CD4-positive, alpha-beta T cell treated with Interleukin-15 for 1 hour (primary cell): ENCODE results near the gene GALK1.
"Not testable (repeated sequence)": the region's sequence is repeated elsewhere in the genome, so short reads cannot be mapped to it uniquely, and the experiment has no call there.

Experiments used
- DNase-seq: peaks from one replicate; pipeline ENCODE4 v3.0.0-alpha.2; 2020

GALK1 gene

GRCh38 chr17:75783803-75784472 is 18.9 kb upstream of the GALK1 start:
- peak; percentile 17 for DNase-seq

DNA sequence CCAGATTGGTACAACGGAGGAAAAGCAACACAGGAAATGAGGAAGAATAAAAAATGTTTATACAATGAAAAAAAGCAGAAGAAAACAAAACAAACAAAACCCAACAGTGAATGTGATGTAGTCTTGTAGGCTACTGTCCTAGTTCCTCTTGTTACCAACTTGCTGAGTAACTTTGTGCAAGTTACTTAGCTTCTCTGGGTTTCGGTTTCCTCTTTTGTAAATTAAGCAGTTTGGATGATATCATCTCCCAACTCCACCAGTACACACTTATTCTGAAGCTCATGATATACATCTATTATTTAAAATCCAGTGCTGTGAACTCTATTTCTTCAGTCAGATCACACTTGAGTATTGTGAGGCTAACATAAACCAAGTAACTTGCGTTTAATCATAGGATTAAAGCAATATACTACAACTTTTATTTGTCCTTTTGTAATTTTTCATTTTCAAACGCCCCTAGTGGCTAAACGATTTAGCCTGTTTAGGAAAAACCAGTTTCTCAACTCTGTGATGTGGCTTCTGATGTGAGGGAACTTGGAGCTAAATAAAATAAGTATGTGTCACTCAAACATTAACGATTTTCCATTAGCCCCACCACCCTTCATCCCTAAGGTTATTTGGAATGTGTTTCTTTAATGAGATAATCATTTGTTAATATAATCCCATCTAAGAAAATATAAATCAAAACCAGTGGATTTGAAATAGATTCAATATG is 18.2 kb upstream of the GALK1 start:
- DNase-seq = no peak

- DNase-seq = no peak
Measured at GRCh38 chr17:75779987-75780889, 15.2 kb upstream of the GALK1 start.

- DNase-seq = peak; percentile 99
Measured at GRCh38 chr17:75779250-75779986, 14.4 kb upstream of the GALK1 start.

GRCh38 chr17:75778861-75779249 is 13.9 kb upstream of the GALK1 start:
- no peak for DNase-seq

DNA sequence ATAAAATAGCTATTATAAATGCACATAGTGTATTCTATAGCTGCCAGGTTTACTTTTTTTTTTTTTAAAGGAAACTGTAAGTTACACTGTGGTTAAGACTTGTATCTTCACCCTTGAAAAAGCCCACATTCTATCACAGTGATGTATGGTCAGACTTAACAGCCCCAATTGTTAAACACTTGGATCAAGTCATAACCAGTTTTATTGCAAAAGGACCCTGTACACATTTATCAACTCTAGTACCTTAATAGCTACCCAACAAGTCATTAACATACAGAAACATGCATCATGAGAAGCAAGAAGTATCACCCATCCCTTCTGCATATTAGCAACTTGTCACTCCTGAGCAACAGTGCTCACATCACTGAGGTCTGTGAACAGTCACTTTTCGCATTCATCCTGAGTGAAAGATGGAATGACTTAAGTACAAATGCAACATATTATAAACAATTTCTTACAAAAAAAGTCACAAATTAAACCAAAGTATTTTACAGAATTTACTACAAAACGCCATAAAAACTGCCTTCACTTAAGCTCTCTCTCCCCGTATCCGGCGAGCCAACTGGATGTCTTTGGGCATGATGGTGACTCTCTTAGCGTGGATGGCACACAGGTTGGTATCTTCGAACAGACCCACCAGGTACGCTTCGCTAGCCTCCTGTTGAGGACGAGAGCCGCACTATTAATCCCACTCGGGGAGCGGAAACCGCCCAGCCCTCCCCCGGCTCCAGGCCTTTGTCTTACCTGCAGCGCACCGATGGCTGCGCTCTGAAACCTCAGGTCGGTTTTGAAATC is 13.3 kb upstream of the GALK1 start:
- not testable (repeated sequence) for DNase-seq

DNA sequence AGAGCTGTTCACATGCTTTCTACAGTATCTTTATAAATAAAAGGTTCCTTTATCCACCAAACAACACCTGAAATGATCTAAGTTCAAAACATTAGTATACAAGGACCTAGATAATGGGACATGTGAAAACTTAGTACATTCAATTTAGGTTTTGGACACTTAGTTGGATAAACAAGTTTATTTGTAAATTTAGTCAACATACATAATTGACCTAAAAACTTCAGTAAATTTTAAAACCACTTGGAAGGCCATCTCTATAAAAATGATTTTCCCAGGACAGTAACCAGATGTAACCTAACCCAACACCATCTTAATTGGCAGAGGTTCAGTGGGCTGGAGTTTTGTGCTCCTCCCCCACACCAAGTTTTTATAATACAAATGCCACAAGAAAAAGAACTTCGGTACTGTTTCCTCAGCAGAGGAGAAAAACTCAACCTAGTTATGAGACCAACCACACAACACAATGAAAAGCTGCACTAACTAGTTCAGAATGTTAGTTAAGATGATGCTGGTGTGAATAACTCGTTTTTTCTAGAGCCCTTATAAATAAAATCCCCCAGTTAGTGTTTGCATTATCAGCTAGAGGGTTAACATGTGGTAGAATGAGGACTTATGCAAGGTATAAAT is 12.4 kb upstream of the GALK1 start:
- DNase-seq = no peak

DNA sequence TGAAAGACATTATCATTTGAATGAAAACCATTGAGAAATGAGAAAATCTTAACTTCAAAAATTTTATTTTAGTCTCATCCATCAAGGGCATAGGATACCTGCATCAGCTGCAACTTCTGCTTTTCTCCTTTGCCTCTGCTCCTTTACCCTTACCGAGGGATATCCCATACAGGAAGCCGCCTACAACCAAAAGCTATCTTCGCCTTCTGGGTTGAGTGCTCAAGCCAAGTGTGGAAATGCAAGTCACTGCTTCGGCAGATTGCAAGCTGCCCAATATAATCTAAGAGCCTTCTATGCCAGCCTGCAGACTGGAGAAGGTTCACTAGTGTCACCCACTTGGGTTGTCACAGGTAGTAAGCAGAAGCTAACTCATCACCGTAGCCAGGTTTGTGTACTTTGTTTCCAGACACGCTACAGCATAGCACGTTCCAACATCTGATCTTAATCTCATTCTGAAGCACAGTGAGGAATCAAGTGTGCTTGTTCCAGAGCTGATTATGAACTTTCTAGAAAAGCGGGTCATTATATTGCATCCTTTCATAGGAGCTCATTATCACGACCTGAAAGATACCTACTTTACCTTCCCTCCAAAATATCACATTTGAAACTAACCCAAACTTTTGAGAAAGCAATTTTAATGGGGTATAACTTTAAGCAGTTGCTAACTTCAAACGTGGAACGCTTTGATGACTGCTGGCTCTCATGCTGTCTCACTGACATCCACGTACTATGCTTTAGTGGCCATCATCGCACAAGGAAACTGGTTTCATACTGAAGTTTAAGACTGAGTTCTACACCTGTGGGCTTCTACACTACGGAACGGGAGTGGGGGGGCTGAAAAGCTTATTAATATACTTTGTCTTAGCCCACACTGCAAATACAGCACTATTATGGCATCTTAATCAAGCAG is 11.6 kb upstream of the GALK1 start:
- DNase-seq = peak; percentile 58

- no peak for DNase-seq
Measured at GRCh38 chr17:75774991-75775668, 10.1 kb upstream of the GALK1 start.

- DNase-seq = no peak
Measured at GRCh38 chr17:75774471-75774990, 9.5 kb upstream of the GALK1 start.

DNA sequence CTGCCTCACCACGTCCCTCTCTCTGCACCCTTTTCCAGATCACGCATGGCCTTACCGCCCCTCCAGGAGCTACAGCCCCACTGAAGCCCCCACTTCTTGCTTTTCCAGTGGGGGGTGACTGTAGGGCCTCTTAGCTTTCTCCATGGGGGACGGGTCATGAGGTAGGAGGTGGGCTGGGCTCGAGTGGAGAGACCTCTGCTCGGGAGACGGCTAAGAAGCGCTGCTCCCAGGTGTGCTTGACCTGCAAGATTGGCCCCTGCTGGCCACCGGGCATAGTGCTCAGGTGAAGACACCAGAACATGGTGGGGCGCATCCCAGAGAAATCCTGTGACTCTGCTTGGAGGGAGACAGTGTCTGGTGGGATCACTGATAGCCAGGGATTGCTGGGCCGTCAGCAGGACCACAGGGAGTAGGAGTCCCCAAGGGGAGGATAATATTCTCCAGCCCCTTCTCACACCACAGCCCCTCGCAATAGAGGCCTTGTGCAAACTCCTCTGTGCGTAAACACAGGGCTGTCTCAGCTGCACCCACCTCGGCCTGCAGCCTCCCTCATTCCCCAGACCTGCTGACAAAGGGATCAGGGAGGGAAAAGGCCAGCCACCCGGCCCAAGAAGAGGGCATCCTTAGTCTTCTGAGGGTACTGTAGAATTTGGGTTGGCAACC is 8.9 kb upstream of the GALK1 start:
- DNase-seq = no peak

DNA sequence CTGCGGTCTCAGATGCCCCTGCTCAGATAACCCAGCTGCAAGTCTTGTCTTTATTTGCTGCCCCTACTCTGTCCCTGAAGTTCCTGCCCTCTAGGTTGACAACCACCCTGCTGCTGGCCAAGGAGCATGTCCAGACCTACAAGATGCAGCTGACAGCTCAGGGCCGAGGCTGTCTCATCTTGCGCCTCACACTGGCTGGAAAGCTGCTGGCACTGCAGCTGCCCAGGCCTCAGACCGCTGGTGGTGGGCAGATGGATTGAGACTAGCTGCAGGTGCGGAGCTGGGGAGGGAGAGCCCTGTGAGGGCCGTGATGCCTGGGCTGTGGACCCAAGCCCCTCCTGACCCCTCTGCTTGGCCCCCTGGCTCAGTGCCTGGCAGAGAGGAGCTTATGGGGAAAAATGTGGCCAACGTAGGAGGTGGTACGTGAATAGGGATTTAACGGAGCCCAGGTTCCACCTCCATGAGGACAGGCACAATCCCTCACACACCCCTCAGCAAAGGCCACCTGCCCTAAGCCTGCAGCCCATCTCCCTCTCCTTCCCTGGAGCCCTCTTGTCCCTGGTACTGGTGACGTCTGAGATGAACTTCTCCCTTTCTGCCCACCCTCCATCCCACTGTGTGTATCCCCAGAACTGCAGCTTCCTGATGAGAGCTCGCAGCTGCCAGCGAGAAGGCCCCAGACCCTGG is 8.3 kb upstream of the GALK1 start:
- no peak for DNase-seq

- DNase-seq = no peak
Measured at GRCh38 chr17:75771334-75772281, 6.6 kb upstream of the GALK1 start.

DNA sequence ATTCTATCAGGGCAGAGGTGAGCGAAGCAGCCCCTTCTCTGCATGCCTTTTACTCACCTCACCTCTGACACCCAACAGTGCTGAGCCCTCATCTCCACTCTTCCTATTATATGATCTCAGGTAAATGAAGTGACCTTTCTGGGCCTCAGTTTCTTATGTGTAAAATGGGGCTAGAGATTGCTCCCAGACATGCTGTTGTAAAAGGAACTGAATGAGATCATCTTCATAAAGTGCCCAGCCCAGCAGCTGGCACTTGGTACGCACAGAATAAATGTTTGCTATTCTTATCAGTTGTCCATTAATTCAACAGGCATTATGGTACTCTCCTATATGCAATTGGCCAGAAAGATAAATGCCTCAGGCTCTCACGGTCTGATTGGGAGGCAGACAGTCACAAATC is 4.5 kb upstream of the GALK1 start:
- no peak for DNase-seq

- DNase-seq = no peak
Measured at GRCh38 chr17:75767881-75768280, 2.9 kb upstream of the GALK1 start.

GRCh38 chr17:75765981-75766380 is 989 bp upstream of the GALK1 start:
- no peak for DNase-seq

GRCh38 chr17:75764417-75764710 is 628 bp downstream of the GALK1 start:
- DNase-seq = no peak
